ENCODE results near the gene UBE2F.

- no peak for TF ChIP-seq CTCF (conservative IDR thresholded peaks at IDR 0.05)
- TF ChIP-seq EZH2 (IDR thresholded peaks at IDR 0.05; ENCODE audit: low read depth): no peak
Measured at GRCh38 chr2:238079874-238080327, 113.1 kb downstream of the UBE2F start.
